Ascending aorta (tissue), 2 donors: Measurements from ENCODE around the gene CAMSAP1. TPM values are rescaled to one million over a fixed set of nuclear protein-coding genes. Genes with fewer than 3 reads are reported as not detected.

ENCODE experiments used
- DNase-seq, 2 donors: peaks; one replicate each; pipeline ENCODE4 v3.0.0-alpha.2; 2019; ENCODE audit warnings: low spot score in 2 of 2
- H3K27ac ChIP-seq, 2 donors: fragments of 200-600 bp; sonication (generic); one replicate each; pipeline ENCODE4 v1.5.1; 2016 to 2017; ENCODE audit warnings: mild to moderate bottlenecking in 1 of 2
- H3K27me3 ChIP-seq: fragments of 200-600 bp; sonication (generic); one replicate; pipeline ENCODE4 v1.5.1; 2017
- H3K36me3 ChIP-seq, 2 donors: fragments of 200-600 bp; sonication (generic); one replicate each; pipeline ENCODE4 v1.5.1; 2016
- H3K4me1 ChIP-seq, 2 donors: fragments of 200-600 bp; sonication (generic); one replicate each; pipeline ENCODE4 v1.5.1; 2016 to 2017; ENCODE audit warnings: mild to moderate bottlenecking in 1 of 2
- H3K4me3 ChIP-seq, 2 donors: fragments of 200-600 bp; sonication (generic); one replicate each; pipeline ENCODE4 v1.5.1; 2016 to 2017; ENCODE audit warnings: mild to moderate bottlenecking in 1 of 2
- H3K9me3 ChIP-seq, 2 donors: fragments of 200-600 bp; sonication (generic); one replicate each; pipeline ENCODE4 v1.5.1; 2016
- CTCF ChIP-seq, 3 experiments: fragments of 200-600 bp in 2 of 3; fragments of 450-650 bp in 1 of 3; sonication (generic) in 2 of 3; IDR thresholded peaks; one replicate each; pipeline ENCODE4 v1.5.1; 2016 to 2019; ENCODE audit warnings: antibody characterized with exemption in 3 of 3, mild to moderate bottlenecking in 1 of 3, moderate library complexity in 1 of 3
- intact Hi-C: fragments of 100-400 bp; cut with DNase I; formaldehyde crosslinking; loops from one replicate; pipeline ENCODE4 v1.15.1; 2023
- total RNA-seq: library from RNA; depleted of rRNA; stranded (reverse); fragments of >200 nt; gene quantifications from one replicate; pipeline ENCODE4 v1.1.0, GENCODE V29; 2016

CAMSAP1 gene
- total RNA-seq, 1 donor from 2014 or later, result 10.1 TPM

GRCh38 chr9:135883410-135884089, 23.8 kb downstream of the CAMSAP1 start:
- Histone ChIP-seq H3K9me3 (no peaks in the 10 kb centered on the region), H3K27me3 (no peaks in the 10 kb centered on the region), H3K36me3 (peaks cover 0 to 8% of the 10 kb centered on the region in 2 donors), H3K27ac (no peak overlapping the region), H3K4me3 (no peak overlapping the region), H3K4me1 (peaks cover 3 to 20% of the 10 kb centered on the region in 2 donors)
- no peak for TF ChIP-seq CTCF (IDR thresholded peaks at IDR 0.05)
- intact Hi-C loops, result no loop called here
- no peak for DNase-seq

GRCh38 chr9:135882011-135882410, 25.3 kb downstream of the CAMSAP1 start:
- Histone ChIP-seq H3K9me3 (no peaks in the 10 kb centered on the region), H3K27me3 (no peaks in the 10 kb centered on the region), H3K4me3 (no peak overlapping the region), H3K27ac (no peak overlapping the region), H3K4me1 (peaks cover 1 to 8% of the 10 kb centered on the region in 2 donors), H3K36me3 (peaks cover 0 to 8% of the 10 kb centered on the region in 2 donors)
- DNase-seq, result no peak
- TF ChIP-seq CTCF (IDR thresholded peaks at IDR 0.05), result no peak
- intact Hi-C loops, result no loop called here

- no peak for DNase-seq
- intact Hi-C loops, result no loop called here
Observed at GRCh38 chr9:135880438-135880837, 26.9 kb downstream of the CAMSAP1 start.

GRCh38 chr9:135879619-135880018, 27.7 kb downstream of the CAMSAP1 start:
- Histone ChIP-seq H3K4me3 (no peak overlapping the region), H3K4me1 (no peaks in the 10 kb centered on the region), H3K27ac (no peak overlapping the region), H3K9me3 (no peaks in the 10 kb centered on the region), H3K27me3 (no peaks in the 10 kb centered on the region), H3K36me3 (peaks cover 0 to 8% of the 10 kb centered on the region in 2 donors)
- DNase-seq, result no peak
- intact Hi-C loops, result no loop called here
- no peak for TF ChIP-seq CTCF (IDR thresholded peaks at IDR 0.05)

More at GRCh38 chr9:135880438-135880837, 26.9 kb downstream of the CAMSAP1 start:
- Histone ChIP-seq H3K9me3 (no peaks in the 10 kb centered on the region), H3K4me3 (no peak overlapping the region), H3K27ac (no peak overlapping the region), H3K4me1 (peaks cover 0 to 3% of the 10 kb centered on the region in 2 donors), H3K27me3 (no peaks in the 10 kb centered on the region), H3K36me3 (peaks cover 0 to 8% of the 10 kb centered on the region in 2 donors)
- TF ChIP-seq CTCF (IDR thresholded peaks at IDR 0.05), result no peak

- Histone ChIP-seq H3K27ac (no peak overlapping the region), H3K4me3 (no peak overlapping the region), H3K36me3 (peaks cover 0 to 8% of the 10 kb centered on the region in 2 donors), H3K4me1 (no peaks in the 10 kb centered on the region), H3K27me3 (no peaks in the 10 kb centered on the region), H3K9me3 (no peaks in the 10 kb centered on the region)
- intact Hi-C loops, result no loop called here
- no peak for DNase-seq
- no peak for TF ChIP-seq CTCF (IDR thresholded peaks at IDR 0.05)
Observed at GRCh38 chr9:135879237-135879601, 28.1 kb downstream of the CAMSAP1 start.
